ENCODE measurements around the gene COL6A2. TPM values are rescaled to one million over a fixed set of nuclear protein-coding genes. Genes with fewer than 3 reads are reported as not detected.

The COL6A2 gene
- total and polyA plus RNA-seq, 2 experiments from 2014 or later: 28.4 to 89.2 TPM

GRCh38 chr21:46081862-46082712, 15.8 kb upstream of the COL6A2 start:
- H3K27ac Mint-ChIP-seq: no peak overlapping the region
- no peak overlapping the region for H3K4me3 Mint-ChIP-seq
- Histone ChIP-seq H3K27ac (ENCODE audit: low read depth) (no peak overlapping the region), H4K20me1 (replicated peaks; ENCODE audit: insufficient read depth) (no peaks in the 10 kb centered on the region), H3K36me3 (ENCODE audit: insufficient read depth) (no peaks in the 10 kb centered on the region), H2AFZ (no peak overlapping the region), H3K4me2 (no peak overlapping the region), H3K27me3 (ENCODE audit: insufficient read depth) (no peaks in the 10 kb centered on the region), H3K4me3 (no peak overlapping the region), H3K4me1 (ENCODE audit: insufficient read depth) (no peaks in the 10 kb centered on the region), H3F3A (replicated peaks; ENCODE audit: low read depth) (no peaks in the 10 kb centered on the region), H3K79me2 (replicated peaks; ENCODE audit: insufficient read depth) (no peaks in the 10 kb centered on the region), H3K9me2 (ENCODE audit: insufficient read depth) (no peaks in the 10 kb centered on the region)
- peaks cover 7% of the 10 kb centered on the region for H3K27me3 Mint-ChIP-seq (ENCODE audit: insufficient read depth, low read depth, poor library complexity)
- H3K36me3 Mint-ChIP-seq (ENCODE audit: low read depth): no peaks in the 10 kb centered on the region; the same call in 2 of the 3 replicates
- DNase-seq (ENCODE audit: low spot score) (no peak), ATAC-seq (no peak)
- peaks cover 4% of the 10 kb centered on the region; the same call in 2 of the 3 replicates for H3K9me3 Mint-ChIP-seq
- TF ChIP-seq ZNF462 (CRISPR knock-in tag; IDR thresholded peaks at IDR 0.05): no peak
- no peak for TF ChIP-seq ZNF331 (CRISPR knock-in tag; IDR thresholded peaks at IDR 0.05; ENCODE audit: low read depth)
- TF ChIP-seq, protein P1, sequence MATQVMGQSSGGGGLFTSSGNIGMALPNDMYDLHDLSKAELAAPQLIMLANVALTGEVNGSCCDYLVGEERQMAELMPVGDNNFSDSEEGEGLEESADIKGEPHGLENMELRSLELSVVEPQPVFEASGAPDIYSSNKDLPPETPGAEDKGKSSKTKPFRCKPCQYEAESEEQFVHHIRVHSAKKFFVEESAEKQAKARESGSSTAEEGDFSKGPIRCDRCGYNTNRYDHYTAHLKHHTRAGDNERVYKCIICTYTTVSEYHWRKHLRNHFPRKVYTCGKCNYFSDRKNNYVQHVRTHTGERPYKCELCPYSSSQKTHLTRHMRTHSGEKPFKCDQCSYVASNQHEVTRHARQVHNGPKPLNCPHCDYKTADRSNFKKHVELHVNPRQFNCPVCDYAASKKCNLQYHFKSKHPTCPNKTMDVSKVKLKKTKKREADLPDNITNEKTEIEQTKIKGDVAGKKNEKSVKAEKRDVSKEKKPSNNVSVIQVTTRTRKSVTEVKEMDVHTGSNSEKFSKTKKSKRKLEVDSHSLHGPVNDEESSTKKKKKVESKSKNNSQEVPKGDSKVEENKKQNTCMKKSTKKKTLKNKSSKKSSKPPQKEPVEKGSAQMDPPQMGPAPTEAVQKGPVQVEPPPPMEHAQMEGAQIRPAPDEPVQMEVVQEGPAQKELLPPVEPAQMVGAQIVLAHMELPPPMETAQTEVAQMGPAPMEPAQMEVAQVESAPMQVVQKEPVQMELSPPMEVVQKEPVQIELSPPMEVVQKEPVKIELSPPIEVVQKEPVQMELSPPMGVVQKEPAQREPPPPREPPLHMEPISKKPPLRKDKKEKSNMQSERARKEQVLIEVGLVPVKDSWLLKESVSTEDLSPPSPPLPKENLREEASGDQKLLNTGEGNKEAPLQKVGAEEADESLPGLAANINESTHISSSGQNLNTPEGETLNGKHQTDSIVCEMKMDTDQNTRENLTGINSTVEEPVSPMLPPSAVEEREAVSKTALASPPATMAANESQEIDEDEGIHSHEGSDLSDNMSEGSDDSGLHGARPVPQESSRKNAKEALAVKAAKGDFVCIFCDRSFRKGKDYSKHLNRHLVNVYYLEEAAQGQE (IDR thresholded peaks at IDR 0.05; ENCODE audit: unreplicated experiment): no peak
- TF ChIP-seq EZH2 (IDR thresholded peaks at IDR 0.05; ENCODE audit: low read depth, unreplicated experiment): no peak
- no peak for TF ChIP-seq NANOG (IDR thresholded peaks at IDR 0.05; ENCODE audit: borderline replicate concordance)
- no peaks in the 10 kb centered on the region; the same call in 2 of the 3 replicates for H3K4me1 Mint-ChIP-seq

Measured in GM23338 (cell line).